Keratinocyte (primary cell): ENCODE measurements around the gene NKX1-2. TPM values are rescaled to one million over a fixed set of nuclear protein-coding genes. Genes with fewer than 3 reads are reported as not detected.

Experiments used
- DNase-seq: peaks from one replicate; pipeline ENCODE4 v3.0.0-alpha.2; 2011; ENCODE audit warnings: low read depth, missing footprints, low spot score
- FAIRE-seq: peaks from 2 replicates; lab custom pipeline; 2011; peaks lifted over from hg19 to GRCh38; lab: Jason Lieb, UNC
- H2AFZ ChIP-seq: 2 replicates; pipeline ENCODE4 v1.6.0; 2012; ENCODE audit warnings: low read length, control low read depth, inconsistent platforms; ENCODE audit not compliant: control insufficient read depth
- H3K27ac ChIP-seq: 2 replicates; pipeline ENCODE4 v1.5.1; 2011; ENCODE audit warnings: low read length; ENCODE audit not compliant: control insufficient read depth, insufficient read depth
- H3K27me3 ChIP-seq: 3 replicates; pipeline ENCODE4 v1.6.0; 2011; ENCODE audit warnings: low read length; ENCODE audit not compliant: control insufficient read depth, insufficient read depth; ENCODE audit errors: extremely low read depth
- H3K36me3 ChIP-seq, 2 experiments: 2 replicates in 1 of 2; 3 replicates in 1 of 2; pipeline ENCODE4 v1.5.1; 2011; ENCODE audit warnings: low read length in 2 of 2, mild to moderate bottlenecking in 1 of 2; ENCODE audit not compliant: control insufficient read depth in 2 of 2, insufficient read depth in 2 of 2; ENCODE audit errors: extremely low read depth in 1 of 2
- H3K4me1 ChIP-seq: 3 replicates; pipeline ENCODE4 v1.5.1; 2011; ENCODE audit warnings: low read length; ENCODE audit not compliant: control insufficient read depth, insufficient read depth; ENCODE audit errors: extremely low read depth
- H3K4me2 ChIP-seq: 3 replicates; pipeline ENCODE4 v1.6.0; 2011; ENCODE audit warnings: low read depth, low read length; ENCODE audit not compliant: control insufficient read depth, insufficient read depth; ENCODE audit errors: extremely low read depth
- H3K4me3 ChIP-seq, 3 experiments: fragments of 200-600 bp in 1 of 3; sonication (generic) in 1 of 3; 2 replicates in 2 of 3; 3 replicates in 1 of 3; pipeline ENCODE4 v1.5.1; 2011 to 2016; ENCODE audit warnings: low read length in 3 of 3, mild to moderate bottlenecking in 3 of 3, control low read depth in 2 of 3, inconsistent platforms in 1 of 3, low read depth in 1 of 3, mixed read lengths in 1 of 3, mixed run types in 1 of 3, moderate library complexity in 1 of 3; ENCODE audit not compliant: control insufficient read depth in 2 of 3, insufficient read depth in 2 of 3; ENCODE audit errors: extremely low read depth in 1 of 3
- H3K79me2 ChIP-seq: 2 replicates; pipeline ENCODE4 v1.6.0; 2012; ENCODE audit warnings: low read length; ENCODE audit not compliant: control insufficient read depth, insufficient read depth
- H3K9ac ChIP-seq: 3 replicates; pipeline ENCODE4 v1.6.0; 2011; ENCODE audit warnings: low read length; ENCODE audit not compliant: control insufficient read depth, insufficient read depth; ENCODE audit errors: extremely low read depth
- H3K9me1 ChIP-seq: 3 replicates; pipeline ENCODE4 v1.6.0; 2011; ENCODE audit warnings: low read length; ENCODE audit not compliant: control insufficient read depth, insufficient read depth; ENCODE audit errors: extremely low read depth
- H3K9me3 ChIP-seq: 2 replicates; pipeline ENCODE4 v1.5.1; 2012; ENCODE audit warnings: low read depth, low read length; ENCODE audit not compliant: control insufficient read depth
- H4K20me1 ChIP-seq: 3 replicates; pipeline ENCODE4 v1.6.0; 2011; ENCODE audit warnings: low read length; ENCODE audit not compliant: control insufficient read depth, insufficient read depth; ENCODE audit errors: extremely low read depth
- CTCF ChIP-seq, 3 experiments: IDR thresholded peaks in 1 of 3; conservative IDR thresholded peaks in 1 of 3; optimal IDR thresholded peaks in 1 of 3; 2 replicates in 2 of 3; 3 replicates in 1 of 3; pipeline versions ENCODE3 to v1.5.1; 2011; ENCODE audit warnings: low read length in 3 of 3, mild to moderate bottlenecking in 3 of 3, moderate library complexity in 2 of 3, control low read depth in 1 of 3, inconsistent platforms in 1 of 3; ENCODE audit not compliant: insufficient read depth in 2 of 3; ENCODE audit errors: extremely low read depth in 1 of 3
- EZH2 ChIP-seq: IDR thresholded peaks from one replicate; pipeline ENCODE4 v1.6.1; 2012; ENCODE audit warnings: inconsistent platforms, mild to moderate bottlenecking, low read length, moderate library complexity
- dilution Hi-C: fragments of 300-500 bp; cut with MboI; formaldehyde crosslinking; loops from one replicate; pipeline ENCODE4 v1.7.0; 2020; ENCODE audit warnings: low sequenced_read_pairs; ENCODE audit not compliant: extremely low pct_ligation_motif_present
- polyA plus RNA-seq, 5 experiments: library from polyadenylated mRNA; depleted of rRNA in 3 of 5; stranded (reverse) in 3 of 5; stranded (forward) in 1 of 5; unstranded in 1 of 5; fragments of >200 nt; gene quantifications; 1 replicate in 1 of 5; 2 replicates in 3 of 5; 3 replicates in 1 of 5; pipeline versions ENCODE4 v1.2.1 to v1.2.3, GENCODE V29; 2011 to 2012; ENCODE audit warnings: missing spikeins in 2 of 5, low read depth in 1 of 5, low replicate concordance in 1 of 5

Gene NKX1-2
- polyA plus RNA-seq, 1 donor (not counting 4 experiments of a cell fraction or from before 2014, with no cell fraction given), result 1.9 TPM

GRCh38 chr10:124423813-124424212, 26.0 kb downstream of the NKX1-2 start:
- TF ChIP-seq EZH2, result no peak
- TF ChIP-seq CTCF (optimal IDR thresholded peaks at IDR 0.05 in 1 of 3, IDR thresholded peaks at IDR 0.05 in 1 of 3, conservative IDR thresholded peaks at IDR 0.05 in 1 of 3; ENCODE audit: extremely low read depth in 1 of 3, insufficient read depth in 2 of 3, low read length in 3 of 3), result no peak
- Histone ChIP-seq H3K27ac (no peak overlapping the region), H3K27me3 (no peaks in the 10 kb centered on the region), H3K79me2 (no peaks in the 10 kb centered on the region), H3K36me3 (no peaks in the 10 kb centered on the region), H3K4me2 (no peak overlapping the region), H3K4me3 (no peak overlapping the region), H3K9ac (no peak overlapping the region), H3K4me1 (peaks cover 4% of the 10 kb centered on the region), H3K9me3 (no peaks in the 10 kb centered on the region), H2AFZ (no peak overlapping the region), H3K9me1 (no peaks in the 10 kb centered on the region), H4K20me1 (no peaks in the 10 kb centered on the region)
- FAIRE-seq (no peak), DNase-seq (no peak)
- dilution Hi-C loops, result no loop called here

GRCh38 chr10:124422742-124423141, 27.1 kb downstream of the NKX1-2 start:
- no peak for DNase-seq
- Histone ChIP-seq H3K79me2 (peaks cover 9% of the 10 kb centered on the region), H3K9ac (no peak overlapping the region), H3K4me3 (no peak overlapping the region), H3K9me1 (no peaks in the 10 kb centered on the region), H3K27ac (no peak overlapping the region), H4K20me1 (no peaks in the 10 kb centered on the region), H3K27me3 (no peaks in the 10 kb centered on the region), H3K4me1 (peaks cover 4% of the 10 kb centered on the region), H3K9me3 (no peaks in the 10 kb centered on the region), H3K4me2 (no peak overlapping the region), H3K36me3 (no peaks in the 10 kb centered on the region), H2AFZ (no peak overlapping the region)
- TF ChIP-seq EZH2 (no peak), CTCF (optimal IDR thresholded peaks at IDR 0.05 in 1 of 3, IDR thresholded peaks at IDR 0.05 in 1 of 3, conservative IDR thresholded peaks at IDR 0.05 in 1 of 3; ENCODE audit: extremely low read depth in 1 of 3, insufficient read depth in 2 of 3, low read length in 3 of 3) (no peak)
- dilution Hi-C loops, result no loop called here
- no peak for FAIRE-seq
